ENCODE data around the gene SAP25.

SAP25 gene

DNA sequence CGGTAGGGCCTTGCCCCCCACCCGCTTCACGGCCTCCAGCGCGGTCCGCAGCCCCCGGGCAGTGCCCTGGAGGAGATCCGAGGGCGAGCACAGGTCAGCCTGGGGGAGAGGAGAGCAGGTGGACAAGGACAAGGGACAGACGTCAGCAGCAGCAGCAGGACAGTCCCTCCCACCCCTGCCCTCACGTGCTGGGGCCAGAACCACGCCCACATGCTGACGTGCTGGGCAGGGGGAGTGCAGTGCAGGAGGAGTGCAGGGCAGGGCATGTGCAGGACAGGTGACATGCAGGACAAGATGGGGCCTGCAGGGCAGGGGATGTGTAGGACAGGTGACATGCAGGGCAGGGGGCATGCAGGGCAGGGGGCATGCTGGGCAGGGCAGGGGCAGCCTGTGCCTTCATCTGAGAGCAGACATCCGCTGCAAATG, 1.5 kb upstream of the SAP25 start:
- Histone ChIP-seq H3K4me2 (ENCODE audit: low read length) (no peak overlapping the region), H4K20me1 (ENCODE audit: insufficient read depth, low read length) (no peaks in the 10 kb centered on the region), H3K9me3 (ENCODE audit: low read length) (no peaks in the 10 kb centered on the region), H3K36me3 (ENCODE audit: insufficient read depth, low read length) (peaks cover 66% of the 10 kb centered on the region), H3K4me3 (ENCODE audit: low read depth, low read length, poor library complexity, severe bottlenecking) (no peak overlapping the region), H3K27me3 (ENCODE audit: insufficient read depth, low read length) (no peaks in the 10 kb centered on the region), H3K9me2 (ENCODE audit: low read depth, low read length) (no peaks in the 10 kb centered on the region), H3K27ac (ENCODE audit: low read depth, low read length, poor library complexity, severe bottlenecking) (no peak overlapping the region), H3K9ac (ENCODE audit: low read length) (no peak overlapping the region), H3F3A (ENCODE audit: insufficient read depth, low read length) (no peaks in the 10 kb centered on the region), H2AFZ (ENCODE audit: low read length) (no peak overlapping the region), H3K79me2 (ENCODE audit: insufficient read depth, low read length) (no peaks in the 10 kb centered on the region), H3K4me1 (ENCODE audit: insufficient read depth, low read length, severe bottlenecking) (peaks cover 17% of the 10 kb centered on the region)
- TF ChIP-seq EZH2 (IDR thresholded peaks at IDR 0.05; ENCODE audit: borderline replicate concordance, low read length) = no peak
- TF ChIP-seq, protein P1, sequence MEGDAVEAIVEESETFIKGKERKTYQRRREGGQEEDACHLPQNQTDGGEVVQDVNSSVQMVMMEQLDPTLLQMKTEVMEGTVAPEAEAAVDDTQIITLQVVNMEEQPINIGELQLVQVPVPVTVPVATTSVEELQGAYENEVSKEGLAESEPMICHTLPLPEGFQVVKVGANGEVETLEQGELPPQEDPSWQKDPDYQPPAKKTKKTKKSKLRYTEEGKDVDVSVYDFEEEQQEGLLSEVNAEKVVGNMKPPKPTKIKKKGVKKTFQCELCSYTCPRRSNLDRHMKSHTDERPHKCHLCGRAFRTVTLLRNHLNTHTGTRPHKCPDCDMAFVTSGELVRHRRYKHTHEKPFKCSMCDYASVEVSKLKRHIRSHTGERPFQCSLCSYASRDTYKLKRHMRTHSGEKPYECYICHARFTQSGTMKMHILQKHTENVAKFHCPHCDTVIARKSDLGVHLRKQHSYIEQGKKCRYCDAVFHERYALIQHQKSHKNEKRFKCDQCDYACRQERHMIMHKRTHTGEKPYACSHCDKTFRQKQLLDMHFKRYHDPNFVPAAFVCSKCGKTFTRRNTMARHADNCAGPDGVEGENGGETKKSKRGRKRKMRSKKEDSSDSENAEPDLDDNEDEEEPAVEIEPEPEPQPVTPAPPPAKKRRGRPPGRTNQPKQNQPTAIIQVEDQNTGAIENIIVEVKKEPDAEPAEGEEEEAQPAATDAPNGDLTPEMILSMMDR (IDR thresholded peaks at IDR 0.05; ENCODE audit: low read length) = no peak

DNA sequence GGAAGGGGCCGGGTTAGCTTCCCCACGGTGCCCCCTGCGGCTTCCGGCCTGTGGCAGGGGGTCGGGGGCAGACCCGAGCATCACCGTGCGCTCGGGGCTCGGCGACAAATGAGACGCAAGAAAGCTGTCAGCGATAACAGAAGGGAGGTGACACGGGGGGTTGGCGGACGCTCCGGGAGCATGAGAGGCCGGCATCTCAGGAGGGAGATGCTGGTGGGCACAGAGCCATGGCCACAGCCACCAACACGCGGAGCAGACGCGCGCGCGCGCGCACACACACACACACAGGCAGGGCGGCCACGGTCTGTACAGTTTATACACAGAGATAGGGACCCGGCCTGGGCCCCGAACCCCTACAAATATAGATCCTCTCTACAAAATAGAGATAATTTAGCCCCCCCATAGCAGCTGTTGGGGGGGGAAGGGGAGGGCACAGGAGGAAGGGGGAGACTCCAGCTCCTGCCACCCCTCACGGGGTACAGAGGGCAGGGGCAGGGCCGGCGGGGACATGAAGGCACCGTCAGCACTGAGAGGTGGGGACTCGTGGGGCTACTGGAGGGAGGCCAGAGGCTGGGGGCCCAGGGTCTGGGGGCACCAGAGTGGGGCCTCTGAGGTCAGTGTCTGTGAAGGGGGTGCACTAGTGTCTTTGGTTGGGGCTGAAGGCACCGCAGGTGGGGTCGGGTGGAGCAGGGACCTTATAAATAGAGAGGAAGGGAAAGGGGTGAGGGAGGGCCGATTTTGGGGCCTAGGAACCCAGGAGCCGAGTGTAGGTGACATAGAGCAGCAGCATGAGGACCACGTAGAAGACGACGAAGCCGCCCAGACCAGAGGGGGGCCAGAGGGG, 884 bp upstream of the SAP25 start:
- H3K27ac ChIP-seq (ENCODE audit: low read depth, low read length, poor library complexity, severe bottlenecking) = no peak overlapping the region
- peaks cover 24% of the 10 kb centered on the region for H3K4me1 ChIP-seq (ENCODE audit: insufficient read depth, low read length, severe bottlenecking)
- H3K27me3 ChIP-seq (ENCODE audit: insufficient read depth, low read length) = no peaks in the 10 kb centered on the region
- no peak overlapping the region for H3K9ac ChIP-seq (ENCODE audit: low read length)
- no peak for TF ChIP-seq EZH2 (IDR thresholded peaks at IDR 0.05; ENCODE audit: borderline replicate concordance, low read length)
- TF ChIP-seq, protein P1 (IDR thresholded peaks at IDR 0.05; ENCODE audit: low read length) = no peak
- H2AFZ ChIP-seq (ENCODE audit: low read length) = no peak overlapping the region
- no peaks in the 10 kb centered on the region for H3K79me2 ChIP-seq (ENCODE audit: insufficient read depth, low read length)
- H3K36me3 ChIP-seq (ENCODE audit: insufficient read depth, low read length) = peaks cover 60% of the 10 kb centered on the region
- no peak overlapping the region for H3K4me2 ChIP-seq (ENCODE audit: low read length)
- no peaks in the 10 kb centered on the region for H3F3A ChIP-seq (ENCODE audit: insufficient read depth, low read length)
- H4K20me1 ChIP-seq (ENCODE audit: insufficient read depth, low read length) = no peaks in the 10 kb centered on the region
- H3K9me2 ChIP-seq (ENCODE audit: low read depth, low read length) = no peaks in the 10 kb centered on the region
- no peaks in the 10 kb centered on the region for H3K9me3 ChIP-seq (ENCODE audit: low read length)
- H3K4me3 ChIP-seq (ENCODE audit: low read depth, low read length, poor library complexity, severe bottlenecking) = no peak overlapping the region

DNA sequence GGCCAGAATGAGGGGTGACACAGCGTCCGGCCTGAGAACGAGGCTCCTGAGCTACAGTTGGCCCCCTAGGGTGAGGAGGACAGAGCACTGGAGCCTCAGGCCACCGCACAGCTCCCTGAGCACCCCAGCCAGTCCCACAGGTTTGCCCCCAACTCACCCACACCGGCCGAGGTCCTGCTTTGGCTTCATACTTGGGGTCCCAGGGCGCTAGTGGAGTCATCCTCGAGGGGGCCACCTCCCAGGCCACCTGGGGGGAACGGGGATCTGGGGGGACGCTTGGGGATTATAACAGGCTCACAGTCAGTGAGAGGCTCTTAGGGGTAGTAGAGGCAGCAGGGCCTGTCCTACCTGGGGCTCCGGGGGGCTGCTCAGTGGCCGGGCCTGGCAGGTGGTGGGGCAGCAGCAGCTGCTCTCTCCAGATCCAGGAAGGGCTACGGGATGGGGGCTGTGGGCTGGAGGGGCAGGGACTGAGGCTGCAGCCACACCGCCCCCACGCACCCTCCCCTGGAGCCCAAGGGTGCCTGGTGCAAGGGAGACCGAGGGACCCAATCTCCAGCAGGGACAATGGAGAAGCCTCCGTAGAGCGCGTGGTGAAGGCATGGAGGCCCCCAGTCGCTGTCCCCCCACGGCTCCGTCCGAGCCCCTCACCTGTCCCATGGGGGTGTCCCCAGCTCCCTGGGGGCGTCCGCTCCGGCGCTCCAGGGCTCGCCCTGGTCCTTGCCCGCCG, 588 bp downstream of the SAP25 start:
- H3K36me3 ChIP-seq (ENCODE audit: insufficient read depth, low read length) = peaks cover 49% of the 10 kb centered on the region
- TF ChIP-seq EZH2 (IDR thresholded peaks at IDR 0.05; ENCODE audit: borderline replicate concordance, low read length) = no peak
- TF ChIP-seq, protein P1 (IDR thresholded peaks at IDR 0.05; ENCODE audit: low read length) = no peak
- H2AFZ ChIP-seq (ENCODE audit: low read length) = no peak overlapping the region
- H3K4me1 ChIP-seq (ENCODE audit: insufficient read depth, low read length, severe bottlenecking) = peaks cover 25% of the 10 kb centered on the region
- H3F3A ChIP-seq (ENCODE audit: insufficient read depth, low read length) = no peaks in the 10 kb centered on the region
- H3K27me3 ChIP-seq (ENCODE audit: insufficient read depth, low read length) = 0 out of 2 replicates have a peak, but pooled peaks cover 5% of the 10 kb centered on the region
- H4K20me1 ChIP-seq (ENCODE audit: insufficient read depth, low read length) = no peaks in the 10 kb centered on the region
- H3K79me2 ChIP-seq (ENCODE audit: insufficient read depth, low read length) = no peaks in the 10 kb centered on the region
- no peak overlapping the region for H3K27ac ChIP-seq (ENCODE audit: low read depth, low read length, poor library complexity, severe bottlenecking)
- no peaks in the 10 kb centered on the region for H3K9me2 ChIP-seq (ENCODE audit: low read depth, low read length)
- H3K9me3 ChIP-seq (ENCODE audit: low read length) = no peaks in the 10 kb centered on the region
- no peak overlapping the region for H3K9ac ChIP-seq (ENCODE audit: low read length)
- no peak overlapping the region for H3K4me2 ChIP-seq (ENCODE audit: low read length)
- H3K4me3 ChIP-seq (ENCODE audit: low read depth, low read length, poor library complexity, severe bottlenecking) = no peak overlapping the region

Data from OCI-LY1 (cell line).